Central memory CD8-positive, alpha-beta T cell (primary cell): ENCODE results near the gene SUPT4H1.
"Not testable (repeated sequence)": the region's sequence is repeated elsewhere in the genome, so short reads cannot be mapped to it uniquely, and the experiment has no call there.

Experiments used
- ATAC-seq: fragments of 150-1000 bp; cut with Tn5 transposase; replicated peaks from 2 replicates; pipeline ENCODE4 v1.10.0; 2022; ENCODE audit warnings: mild to moderate bottlenecking, moderate FRiP score, moderate number of reproducible peaks; ENCODE audit not compliant: poor library complexity, severe bottlenecking; ENCODE audit errors: extremely low read depth
- DNase-seq, 2 donors: peaks; one replicate each; pipeline ENCODE4 v3.0.0; 2021; ENCODE audit warnings: low spot score in 2 of 2
- H3K27ac Mint-ChIP-seq: one replicate; pipeline ENCODE4 v1.8.0; 2022; ENCODE audit warnings: low read depth, mild to moderate bottlenecking, moderate library complexity, mixed read lengths
- H3K27me3 Mint-ChIP-seq: one replicate; pipeline ENCODE4 v1.8.0; 2022; ENCODE audit warnings: mixed read lengths
- H3K36me3 Mint-ChIP-seq: one replicate; pipeline ENCODE4 v1.8.0; 2022; ENCODE audit warnings: mild to moderate bottlenecking, moderate library complexity, mixed read lengths; ENCODE audit not compliant: insufficient read depth
- H3K4me1 Mint-ChIP-seq: one replicate; pipeline ENCODE4 v1.8.0; 2022; ENCODE audit warnings: mixed read lengths
- H3K4me3 Mint-ChIP-seq: one replicate; pipeline ENCODE4 v1.8.0; 2022; ENCODE audit warnings: mild to moderate bottlenecking, moderate library complexity, mixed read lengths
- H3K9me3 Mint-ChIP-seq: one replicate; pipeline ENCODE4 v1.8.0; 2022; ENCODE audit warnings: mixed read lengths

SUPT4H1 gene

GRCh38 chr17:58353389-58353825 lies 1.4 kb upstream of the SUPT4H1 start:
- no peak for ATAC-seq
- no peaks in the 10 kb centered on the region for H3K9me3 Mint-ChIP-seq
- peak overlapping the region; percentile 96 for H3K4me3 Mint-ChIP-seq

GRCh38 chr17:58352596-58353388 lies 791 bp upstream of the SUPT4H1 start:
- Mint-ChIP-seq H3K36me3 (peaks cover 51% of the 10 kb centered on the region), H3K4me1 (peaks cover 59% of the 10 kb centered on the region)

More at GRCh38 chr17:58353389-58353825, 1.4 kb upstream of the SUPT4H1 start:
- H3K27me3 Mint-ChIP-seq = no peaks in the 10 kb centered on the region
- DNase-seq = no peak
- peaks cover 45% of the 10 kb centered on the region for H3K36me3 Mint-ChIP-seq
- H3K27ac Mint-ChIP-seq = peak overlapping the region; percentile 98
- H3K4me1 Mint-ChIP-seq = peaks cover 53% of the 10 kb centered on the region

GRCh38 chr17:58351182-58351581 lies 819 bp downstream of the SUPT4H1 start:
- Mint-ChIP-seq H3K27ac (peak overlapping the region; percentile 98), H3K9me3 (no peaks in the 10 kb centered on the region), H3K4me1 (peaks cover 67% of the 10 kb centered on the region), H3K27me3 (no peaks in the 10 kb centered on the region), H3K4me3 (peak overlapping the region; percentile 96), H3K36me3 (peaks cover 66% of the 10 kb centered on the region)
- no peak for DNase-seq
- no peak for ATAC-seq

More at GRCh38 chr17:58352596-58353388, 791 bp upstream of the SUPT4H1 start:
- DNase-seq (no peak), ATAC-seq (peak; percentile 5)
- no peaks in the 10 kb centered on the region for H3K9me3 Mint-ChIP-seq
- no peaks in the 10 kb centered on the region for H3K27me3 Mint-ChIP-seq
- H3K4me3 Mint-ChIP-seq = peak overlapping the region; percentile 96
- peak overlapping the region; percentile 98 for H3K27ac Mint-ChIP-seq

- ATAC-seq = no peak
- H3K4me3 Mint-ChIP-seq = no peak overlapping the region
- peaks cover 85% of the 10 kb centered on the region for H3K36me3 Mint-ChIP-seq
These were observed 4.0 kb downstream of the SUPT4H1 start for GRCh38 chr17:58348038-58348437.

GRCh38 chr17:58345500-58345899 lies 6.5 kb downstream of the SUPT4H1 start:
- H3K4me1 Mint-ChIP-seq = peaks cover 77% of the 10 kb centered on the region

More at GRCh38 chr17:58348038-58348437, 4.0 kb downstream of the SUPT4H1 start:
- no peaks in the 10 kb centered on the region for H3K27me3 Mint-ChIP-seq
- no peaks in the 10 kb centered on the region for H3K9me3 Mint-ChIP-seq
- H3K4me1 Mint-ChIP-seq = peaks cover 75% of the 10 kb centered on the region
- DNase-seq = no peak
- no peak overlapping the region for H3K27ac Mint-ChIP-seq

GRCh38 chr17:58344791-58345157 lies 7.2 kb downstream of the SUPT4H1 start:
- DNase-seq = peak; percentile 35 to 74
- H3K4me1 Mint-ChIP-seq = peaks cover 83% of the 10 kb centered on the region

More at GRCh38 chr17:58345500-58345899, 6.5 kb downstream of the SUPT4H1 start:
- DNase-seq = no peak
- peak overlapping the region; percentile 69 for H3K4me3 Mint-ChIP-seq
- H3K27me3 Mint-ChIP-seq = no peaks in the 10 kb centered on the region
- H3K36me3 Mint-ChIP-seq = peaks cover 72% of the 10 kb centered on the region
- peak overlapping the region; percentile 91 for H3K27ac Mint-ChIP-seq
- no peak for ATAC-seq
- H3K9me3 Mint-ChIP-seq = no peaks in the 10 kb centered on the region

GRCh38 chr17:58344047-58344790 lies 7.8 kb downstream of the SUPT4H1 start:
- Mint-ChIP-seq H3K4me1 (peaks cover 83% of the 10 kb centered on the region), H3K27ac (peak overlapping the region; percentile 91), H3K9me3 (no peaks in the 10 kb centered on the region), H3K36me3 (peaks cover 60% of the 10 kb centered on the region), H3K27me3 (no peaks in the 10 kb centered on the region), H3K4me3 (peak overlapping the region; percentile 69)
- peak; percentile 89 for ATAC-seq
- DNase-seq = peak; percentile 62 to 90

More at GRCh38 chr17:58344791-58345157, 7.2 kb downstream of the SUPT4H1 start:
- H3K9me3 Mint-ChIP-seq = no peaks in the 10 kb centered on the region
- H3K4me3 Mint-ChIP-seq = peak overlapping the region; percentile 69
- peak overlapping the region; percentile 91 for H3K27ac Mint-ChIP-seq
- ATAC-seq = peak; percentile 81
- H3K27me3 Mint-ChIP-seq = no peaks in the 10 kb centered on the region
- peaks cover 65% of the 10 kb centered on the region for H3K36me3 Mint-ChIP-seq

GRCh38 chr17:58343131-58343530 lies 8.9 kb downstream of the SUPT4H1 start:
- ATAC-seq (no peak), DNase-seq (no peak)
- H3K27me3 Mint-ChIP-seq = no peaks in the 10 kb centered on the region
- H3K36me3 Mint-ChIP-seq = peaks cover 55% of the 10 kb centered on the region
- peaks cover 85% of the 10 kb centered on the region for H3K4me1 Mint-ChIP-seq
- peak overlapping the region; percentile 91 for H3K27ac Mint-ChIP-seq
- H3K9me3 Mint-ChIP-seq = no peaks in the 10 kb centered on the region
- peak overlapping the region; percentile 69 for H3K4me3 Mint-ChIP-seq

- DNase-seq = no peak
- Mint-ChIP-seq H3K4me3 (peak overlapping the region; percentile 69), H3K27ac (peak overlapping the region; percentile 91), H3K36me3 (peaks cover 51% of the 10 kb centered on the region), H3K27me3 (no peaks in the 10 kb centered on the region), H3K9me3 (no peaks in the 10 kb centered on the region), H3K4me1 (peaks cover 85% of the 10 kb centered on the region)
- ATAC-seq = no peak
These were observed 10.0 kb downstream of the SUPT4H1 start for GRCh38 chr17:58341861-58342475.

- H3K36me3 Mint-ChIP-seq = peaks cover 51% of the 10 kb centered on the region
- peak overlapping the region; percentile 91 for H3K27ac Mint-ChIP-seq
- ATAC-seq, DNase-seq, H3K27me3 Mint-ChIP-seq, H3K9me3 Mint-ChIP-seq: not testable (repeated sequence)
- H3K4me3 Mint-ChIP-seq = peak overlapping the region; percentile 69
- peaks cover 92% of the 10 kb centered on the region for H3K4me1 Mint-ChIP-seq
These were observed 10.7 kb downstream of the SUPT4H1 start for GRCh38 chr17:58341136-58341860.

GRCh38 chr17:58340405-58340876 lies 11.6 kb downstream of the SUPT4H1 start:
- Mint-ChIP-seq H3K27ac (peak overlapping the region; percentile 91), H3K9me3 (no peaks in the 10 kb centered on the region), H3K27me3 (no peaks in the 10 kb centered on the region), H3K4me3 (peak overlapping the region; percentile 85), H3K36me3 (peaks cover 49% of the 10 kb centered on the region), H3K4me1 (peaks cover 93% of the 10 kb centered on the region)
- DNase-seq = no peak
- no peak for ATAC-seq
